WTC11 (cell line): ENCODE data around the gene ZNF91.

Experiments used
- CBFB ChIP-seq: sonication (generic); formaldehyde crosslinking; IDR thresholded peaks from 2 replicates; pipeline ENCODE4 v1.8.1; 2022; ENCODE audit warnings: mild to moderate bottlenecking, low read depth, missing genetic modification reagents
- CREM ChIP-seq: sonication (generic); formaldehyde crosslinking; IDR thresholded peaks from 2 replicates; pipeline ENCODE4 v1.8.1; 2022; ENCODE audit warnings: mild to moderate bottlenecking, missing genetic modification reagents, moderate library complexity
- ESRRA ChIP-seq: sonication (generic); formaldehyde crosslinking; IDR thresholded peaks from 2 replicates; pipeline ENCODE4 v1.8.1; 2022; ENCODE audit warnings: mild to moderate bottlenecking, missing genetic modification reagents, borderline replicate concordance
- FOXJ3 ChIP-seq: sonication (generic); formaldehyde crosslinking; IDR thresholded peaks from 2 replicates; pipeline ENCODE4 v1.9.0; 2021; ENCODE audit warnings: missing genetic modification reagents, mild to moderate bottlenecking, borderline replicate concordance
- IRF2 ChIP-seq: sonication (generic); formaldehyde crosslinking; IDR thresholded peaks from 2 replicates; pipeline ENCODE4 v1.8.0; 2022; ENCODE audit warnings: low read depth, missing genetic modification reagents, borderline replicate concordance
- NR2C2 ChIP-seq: sonication (generic); formaldehyde crosslinking; IDR thresholded peaks from 2 replicates; pipeline ENCODE4 v1.8.0; 2022; ENCODE audit warnings: mild to moderate bottlenecking, missing genetic modification reagents
- SP1 ChIP-seq: sonication (generic); formaldehyde crosslinking; conservative IDR thresholded peaks from 2 replicates; pipeline ENCODE4 v1.8.1; 2022; ENCODE audit warnings: missing genetic modification reagents
- TEAD1 ChIP-seq: sonication (generic); formaldehyde crosslinking; IDR thresholded peaks from 2 replicates; pipeline ENCODE4 v1.8.0; 2022; ENCODE audit warnings: mild to moderate bottlenecking, missing genetic modification reagents
- ZBTB21 ChIP-seq: sonication (generic); formaldehyde crosslinking; IDR thresholded peaks from 2 replicates; pipeline ENCODE4 v1.8.1; 2023; ENCODE audit warnings: mild to moderate bottlenecking, missing genetic modification reagents, borderline replicate concordance
- ZNF317 ChIP-seq: sonication (generic); formaldehyde crosslinking; IDR thresholded peaks from 2 replicates; pipeline ENCODE4 v1.8.1; 2023; ENCODE audit warnings: low read depth, mild to moderate bottlenecking, moderate library complexity, missing genetic modification reagents, borderline replicate concordance
- TF ChIP-seq, protein P1 (sequence below): fragments of 200-600 bp; IDR thresholded peaks from 2 replicates; pipeline ENCODE4 v1.8.0; 2022; ENCODE audit warnings: antibody characterized with exemption
- TF ChIP-seq, protein P2 (sequence below): sonication (generic); formaldehyde crosslinking; IDR thresholded peaks from 2 replicates; pipeline ENCODE4 v1.8.0; 2022; ENCODE audit warnings: mild to moderate bottlenecking, missing genetic modification reagents
- TF ChIP-seq, protein P3 (sequence below): fragments of 250-450 bp; sonication (Bioruptor Pico); IDR thresholded peaks from 2 replicates; pipeline ENCODE4 v1.9.0; 2021; ENCODE audit warnings: mild to moderate bottlenecking
- TF ChIP-seq, protein P4 (sequence below): sonication (generic); formaldehyde crosslinking; IDR thresholded peaks from 2 replicates; pipeline ENCODE4 v1.8.0; 2022; ENCODE audit warnings: mild to moderate bottlenecking, missing genetic modification reagents

DNA sequence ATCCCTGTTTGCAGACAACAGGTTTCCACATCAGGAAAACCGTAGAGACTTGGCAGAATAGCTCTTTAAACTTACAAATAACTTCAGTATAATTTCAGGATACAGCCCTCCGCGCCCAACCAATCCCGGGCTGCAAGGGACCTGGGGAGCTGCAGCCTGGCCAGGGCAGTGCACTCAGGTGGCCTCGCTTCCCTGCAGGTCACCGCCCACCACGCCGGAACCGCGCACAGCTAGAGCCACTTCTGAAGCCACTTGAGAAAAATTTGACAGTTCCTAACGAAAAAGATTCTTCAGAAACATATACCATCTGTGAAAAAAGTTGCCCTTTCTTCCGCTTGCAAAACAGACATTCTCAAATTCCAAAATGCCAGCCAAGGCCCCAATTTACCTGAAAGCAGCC, 11.1 kb downstream of the ZNF91 start:
- TF ChIP-seq CREM (CRISPR knock-in tag), result no peak
- TF ChIP-seq, protein P1, sequence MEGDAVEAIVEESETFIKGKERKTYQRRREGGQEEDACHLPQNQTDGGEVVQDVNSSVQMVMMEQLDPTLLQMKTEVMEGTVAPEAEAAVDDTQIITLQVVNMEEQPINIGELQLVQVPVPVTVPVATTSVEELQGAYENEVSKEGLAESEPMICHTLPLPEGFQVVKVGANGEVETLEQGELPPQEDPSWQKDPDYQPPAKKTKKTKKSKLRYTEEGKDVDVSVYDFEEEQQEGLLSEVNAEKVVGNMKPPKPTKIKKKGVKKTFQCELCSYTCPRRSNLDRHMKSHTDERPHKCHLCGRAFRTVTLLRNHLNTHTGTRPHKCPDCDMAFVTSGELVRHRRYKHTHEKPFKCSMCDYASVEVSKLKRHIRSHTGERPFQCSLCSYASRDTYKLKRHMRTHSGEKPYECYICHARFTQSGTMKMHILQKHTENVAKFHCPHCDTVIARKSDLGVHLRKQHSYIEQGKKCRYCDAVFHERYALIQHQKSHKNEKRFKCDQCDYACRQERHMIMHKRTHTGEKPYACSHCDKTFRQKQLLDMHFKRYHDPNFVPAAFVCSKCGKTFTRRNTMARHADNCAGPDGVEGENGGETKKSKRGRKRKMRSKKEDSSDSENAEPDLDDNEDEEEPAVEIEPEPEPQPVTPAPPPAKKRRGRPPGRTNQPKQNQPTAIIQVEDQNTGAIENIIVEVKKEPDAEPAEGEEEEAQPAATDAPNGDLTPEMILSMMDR, result no peak
- TF ChIP-seq, protein P2, sequence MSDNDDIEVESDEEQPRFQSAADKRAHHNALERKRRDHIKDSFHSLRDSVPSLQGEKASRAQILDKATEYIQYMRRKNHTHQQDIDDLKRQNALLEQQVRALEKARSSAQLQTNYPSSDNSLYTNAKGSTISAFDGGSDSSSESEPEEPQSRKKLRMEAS (CRISPR knock-in tag), result no peak
- no peak for TF ChIP-seq NR2C2 (CRISPR knock-in tag)
- TF ChIP-seq ESRRA (CRISPR knock-in tag), result no peak
- TF ChIP-seq ZBTB21 (CRISPR knock-in tag), result no peak
- TF ChIP-seq CBFB (CRISPR knock-in tag), result no peak
- TF ChIP-seq, protein P3, sequence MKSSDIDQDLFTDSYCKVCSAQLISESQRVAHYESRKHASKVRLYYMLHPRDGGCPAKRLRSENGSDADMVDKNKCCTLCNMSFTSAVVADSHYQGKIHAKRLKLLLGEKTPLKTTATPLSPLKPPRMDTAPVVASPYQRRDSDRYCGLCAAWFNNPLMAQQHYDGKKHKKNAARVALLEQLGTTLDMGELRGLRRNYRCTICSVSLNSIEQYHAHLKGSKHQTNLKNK, result no peak
- TF ChIP-seq FOXJ3 (CRISPR knock-in tag), result no peak
- no peak for TF ChIP-seq IRF2 (CRISPR knock-in tag)
- TF ChIP-seq TEAD1 (CRISPR knock-in tag), result no peak
- no peak for TF ChIP-seq SP1 (CRISPR knock-in tag)
- TF ChIP-seq ZNF317, result no peak
- TF ChIP-seq, protein P4, sequence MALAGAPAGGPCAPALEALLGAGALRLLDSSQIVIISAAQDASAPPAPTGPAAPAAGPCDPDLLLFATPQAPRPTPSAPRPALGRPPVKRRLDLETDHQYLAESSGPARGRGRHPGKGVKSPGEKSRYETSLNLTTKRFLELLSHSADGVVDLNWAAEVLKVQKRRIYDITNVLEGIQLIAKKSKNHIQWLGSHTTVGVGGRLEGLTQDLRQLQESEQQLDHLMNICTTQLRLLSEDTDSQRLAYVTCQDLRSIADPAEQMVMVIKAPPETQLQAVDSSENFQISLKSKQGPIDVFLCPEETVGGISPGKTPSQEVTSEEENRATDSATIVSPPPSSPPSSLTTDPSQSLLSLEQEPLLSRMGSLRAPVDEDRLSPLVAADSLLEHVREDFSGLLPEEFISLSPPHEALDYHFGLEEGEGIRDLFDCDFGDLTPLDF, result no peak
